Fibroblast of villous mesenchyme (primary cell): Measurements from ENCODE around the gene TRMT1. TPM values are rescaled to one million over a fixed set of nuclear protein-coding genes. Genes with fewer than 3 reads are reported as not detected.

Source experiments
- DNase-seq: peaks from one replicate; pipeline ENCODE4 v3.0.0-alpha.2; 2010; ENCODE audit warnings: low read depth
- H3K4me3 ChIP-seq: 2 replicates; pipeline ENCODE4 v1.5.1; 2011; ENCODE audit warnings: low read depth, mild to moderate bottlenecking, low read length
- total RNA-seq: library from RNA; depleted of rRNA; stranded (reverse); fragments of >200 nt; gene quantifications from 2 replicates; pipeline ENCODE4 v1.2.3, GENCODE V29; 2012
- TF ChIP-seq, protein P1 (sequence below): IDR thresholded peaks from 2 replicates; pipeline ENCODE4 v1.5.1; 2012; ENCODE audit warnings: low read depth, mild to moderate bottlenecking, low read length; ENCODE audit not compliant: insufficient read depth

The TRMT1 gene
- total RNA-seq, 1 donor, result 25.9 TPM

DNA sequence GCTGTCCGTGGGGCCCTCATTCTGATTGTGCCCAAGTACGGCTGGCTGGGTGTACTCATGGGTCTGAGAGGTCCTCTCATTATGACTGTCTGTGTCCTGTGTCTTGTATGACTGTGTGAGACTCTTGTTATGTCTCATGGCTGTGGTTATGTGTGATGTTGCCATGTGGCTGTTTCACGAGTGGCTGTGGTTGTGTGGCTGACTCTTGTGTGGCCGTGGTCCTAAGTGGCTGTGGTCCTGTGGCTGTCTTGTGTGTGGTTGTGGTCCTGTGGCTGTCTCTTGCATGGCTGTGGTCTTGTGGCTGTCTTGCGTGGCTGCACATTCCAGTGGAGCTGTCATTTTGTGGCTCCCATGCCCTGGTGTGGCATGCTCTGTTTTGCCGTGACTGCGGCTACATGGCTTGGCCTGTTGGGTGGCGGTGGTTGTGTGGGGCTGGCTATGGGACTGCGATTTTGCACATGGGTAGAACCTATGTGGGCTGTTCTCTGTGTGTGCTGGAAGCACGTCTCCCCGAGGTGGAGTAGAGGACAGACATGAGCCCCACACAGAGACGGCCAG lies 16.4 kb downstream of the TRMT1 start:
- TF ChIP-seq, protein P1, sequence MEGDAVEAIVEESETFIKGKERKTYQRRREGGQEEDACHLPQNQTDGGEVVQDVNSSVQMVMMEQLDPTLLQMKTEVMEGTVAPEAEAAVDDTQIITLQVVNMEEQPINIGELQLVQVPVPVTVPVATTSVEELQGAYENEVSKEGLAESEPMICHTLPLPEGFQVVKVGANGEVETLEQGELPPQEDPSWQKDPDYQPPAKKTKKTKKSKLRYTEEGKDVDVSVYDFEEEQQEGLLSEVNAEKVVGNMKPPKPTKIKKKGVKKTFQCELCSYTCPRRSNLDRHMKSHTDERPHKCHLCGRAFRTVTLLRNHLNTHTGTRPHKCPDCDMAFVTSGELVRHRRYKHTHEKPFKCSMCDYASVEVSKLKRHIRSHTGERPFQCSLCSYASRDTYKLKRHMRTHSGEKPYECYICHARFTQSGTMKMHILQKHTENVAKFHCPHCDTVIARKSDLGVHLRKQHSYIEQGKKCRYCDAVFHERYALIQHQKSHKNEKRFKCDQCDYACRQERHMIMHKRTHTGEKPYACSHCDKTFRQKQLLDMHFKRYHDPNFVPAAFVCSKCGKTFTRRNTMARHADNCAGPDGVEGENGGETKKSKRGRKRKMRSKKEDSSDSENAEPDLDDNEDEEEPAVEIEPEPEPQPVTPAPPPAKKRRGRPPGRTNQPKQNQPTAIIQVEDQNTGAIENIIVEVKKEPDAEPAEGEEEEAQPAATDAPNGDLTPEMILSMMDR, result no peak
- no peak for DNase-seq

DNA sequence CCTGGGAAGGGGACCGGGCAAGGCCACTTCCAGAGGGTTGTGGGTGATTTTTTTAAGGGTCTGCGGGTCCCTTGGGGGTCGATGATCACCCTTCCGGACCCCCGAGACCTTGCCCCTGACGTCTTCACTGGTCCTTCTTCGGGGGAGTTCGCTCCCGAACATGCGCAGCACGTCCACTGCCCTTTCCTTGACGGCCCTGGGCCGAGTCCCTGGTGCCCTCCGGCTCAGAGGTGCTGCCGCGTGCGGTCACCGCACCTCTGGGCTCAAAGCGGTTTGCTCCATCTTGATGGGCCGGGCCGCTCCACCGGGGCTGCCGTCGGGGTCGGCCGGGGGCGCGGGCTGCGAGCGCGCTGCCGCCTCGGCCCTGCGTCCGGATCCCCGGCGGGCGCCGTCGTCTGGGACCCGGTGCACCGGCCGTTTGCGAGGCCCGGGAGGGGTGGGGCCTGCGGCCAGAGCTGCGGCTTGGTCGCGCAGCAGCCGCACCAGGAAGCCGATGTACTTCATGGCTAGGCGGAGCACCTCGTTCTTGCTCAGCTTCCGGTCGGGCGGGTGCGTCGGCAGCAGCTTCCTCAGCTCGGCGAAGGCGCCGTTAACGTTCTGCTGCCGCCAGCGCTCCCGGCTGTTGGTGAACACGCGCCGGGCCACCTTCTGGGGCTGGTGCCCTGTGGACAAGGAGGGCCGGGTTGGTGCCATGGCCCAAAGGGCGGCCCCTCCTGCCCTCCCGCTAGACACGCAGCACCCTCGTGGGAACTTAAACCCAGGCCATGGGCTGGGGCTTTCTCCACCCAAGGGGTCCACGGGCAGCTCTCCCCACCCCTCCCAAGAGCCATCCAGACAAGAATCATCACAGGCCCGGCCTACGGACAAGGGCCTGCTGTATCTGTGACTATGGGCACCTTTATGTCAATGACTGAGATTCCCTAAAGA lies 17.2 kb downstream of the TRMT1 start:
- peak; percentile 46 for DNase-seq
- TF ChIP-seq, protein P1, result no peak
- H3K4me3 ChIP-seq, result no peak overlapping the region

More for the DNA sequence above, 16.4 kb downstream of the TRMT1 start:
- no peak overlapping the region for H3K4me3 ChIP-seq

DNA sequence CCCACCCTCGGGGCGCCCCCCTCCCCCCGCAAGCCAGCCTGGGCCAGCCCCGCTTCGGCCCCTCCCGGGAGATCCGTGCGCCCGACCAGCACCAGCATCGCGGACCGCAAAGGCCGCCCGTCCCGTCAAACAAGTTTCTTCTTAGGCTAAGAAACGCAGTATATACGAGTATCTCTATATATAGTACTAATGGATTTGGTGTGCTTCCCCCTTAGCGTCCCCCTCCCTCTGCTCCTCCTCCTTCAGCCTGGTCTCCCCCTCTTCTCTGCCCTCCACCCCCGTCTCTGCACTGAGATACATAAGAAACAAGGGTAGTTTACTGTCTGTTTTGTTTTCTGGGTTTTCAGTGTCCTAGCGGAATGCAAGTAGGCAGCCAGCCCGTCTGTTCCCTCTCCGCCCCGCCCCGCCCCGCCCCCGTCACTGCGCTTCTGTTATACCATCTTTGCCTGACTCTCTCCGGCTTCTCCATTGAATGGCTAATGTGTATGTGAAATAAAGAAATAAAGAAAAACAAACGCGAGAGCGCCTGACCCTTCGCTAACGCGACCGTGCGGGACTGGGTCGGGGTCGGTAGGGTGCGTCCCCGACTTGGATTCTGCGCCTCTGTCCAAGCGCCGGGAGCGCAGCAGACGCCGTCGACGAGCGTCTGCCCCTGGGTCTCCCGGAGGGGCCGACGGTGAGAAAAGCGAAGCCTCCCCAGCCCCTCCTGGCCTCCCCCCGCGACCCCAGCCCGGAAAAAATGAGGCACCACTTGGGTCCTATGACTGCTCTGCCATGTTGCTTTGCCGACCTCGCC lies 18.1 kb downstream of the TRMT1 start:
- H3K4me3 ChIP-seq, result peak overlapping the region; percentile 30

DNA sequence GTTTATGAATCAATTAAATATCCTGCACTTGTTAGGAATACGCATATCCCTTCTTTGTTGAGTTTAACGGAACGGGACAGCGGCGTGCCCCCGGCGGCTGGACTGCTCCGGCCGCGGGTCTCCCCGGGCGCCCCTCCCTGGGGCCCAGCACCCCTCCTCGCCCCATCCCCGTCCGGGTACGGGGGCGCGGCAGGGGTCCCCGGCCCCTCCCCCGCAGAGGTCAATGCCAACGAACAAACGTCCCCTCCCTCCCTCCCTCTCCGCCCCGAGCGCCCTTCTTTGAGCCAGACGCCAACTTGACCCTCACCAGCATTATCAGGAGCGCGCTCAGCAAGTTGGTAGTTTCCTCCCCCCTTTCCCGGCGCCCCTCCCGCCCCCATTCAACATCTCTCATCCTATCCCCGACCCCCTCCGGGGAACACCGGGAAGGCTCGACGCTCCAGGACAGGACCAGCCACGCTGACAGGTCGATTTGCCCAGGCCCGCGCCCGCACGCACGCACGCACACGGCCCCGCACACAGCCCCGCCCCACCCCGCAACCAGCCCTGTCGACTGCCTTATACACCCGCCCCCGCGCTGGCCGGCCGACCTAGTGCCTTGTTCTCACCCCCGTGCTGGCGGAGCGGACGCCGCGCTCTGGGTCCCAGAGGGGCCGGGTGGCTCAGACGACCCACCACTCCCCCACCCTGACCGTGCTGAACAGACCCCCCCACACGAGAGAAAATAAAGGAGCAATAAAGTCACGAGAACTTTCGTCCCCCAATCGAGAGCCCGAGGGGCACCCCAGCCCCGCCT lies 18.9 kb downstream of the TRMT1 start:
- H3K4me3 ChIP-seq, result peak overlapping the region; percentile 33
- TF ChIP-seq, protein P1, result no peak
- DNase-seq, result no peak

More for the DNA sequence above, 18.1 kb downstream of the TRMT1 start:
- TF ChIP-seq, protein P1, result no peak
- DNase-seq, result peak; percentile 63

DNA sequence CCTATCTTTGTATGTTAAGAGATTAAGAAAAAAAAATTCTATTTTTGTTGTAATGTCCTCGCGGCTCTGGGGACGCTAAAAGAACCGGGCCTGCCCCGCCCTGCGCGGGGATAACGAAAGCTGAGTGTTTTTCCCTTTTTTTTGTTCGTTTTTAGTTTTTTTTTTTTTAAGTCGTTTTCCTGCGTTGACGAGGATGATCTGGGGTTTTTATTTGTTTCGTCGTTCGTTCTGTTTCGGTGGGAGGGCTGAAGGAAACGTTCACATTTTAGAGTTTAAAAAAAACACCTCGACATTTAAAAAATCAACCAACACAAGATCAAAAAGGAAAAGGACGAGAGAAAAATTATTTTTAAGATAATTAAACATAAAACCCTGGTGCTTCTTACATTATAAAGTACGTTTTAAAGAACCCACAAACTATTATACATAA lies 19.5 kb downstream of the TRMT1 start:
- DNase-seq, result no peak
- no peak overlapping the region for H3K4me3 ChIP-seq
- TF ChIP-seq, protein P1, result no peak
